Uterus (tissue), 2 donors: ENCODE measurements around the gene HDAC1.

ENCODE experiments used
- POLR2A ChIP-seq, 2 donors: fragments of 450-650 bp; IDR thresholded peaks; one replicate each; pipeline ENCODE4 v1.6.1; 2016; ENCODE audit warnings: antibody characterized with exemption in 2 of 2, mild to moderate bottlenecking in 1 of 2, moderate library complexity in 1 of 2
- TF ChIP-seq, protein P1 (sequence below), 4 experiments: fragments of 200-600 bp in 2 of 4; fragments of 450-650 bp in 2 of 4; sonication (generic) in 2 of 4; IDR thresholded peaks; one replicate each; pipeline ENCODE4 v1.5.1; 2016 to 2019; ENCODE audit warnings: antibody characterized with exemption in 4 of 4, mild to moderate bottlenecking in 2 of 4, moderate library complexity in 1 of 4

DNA sequence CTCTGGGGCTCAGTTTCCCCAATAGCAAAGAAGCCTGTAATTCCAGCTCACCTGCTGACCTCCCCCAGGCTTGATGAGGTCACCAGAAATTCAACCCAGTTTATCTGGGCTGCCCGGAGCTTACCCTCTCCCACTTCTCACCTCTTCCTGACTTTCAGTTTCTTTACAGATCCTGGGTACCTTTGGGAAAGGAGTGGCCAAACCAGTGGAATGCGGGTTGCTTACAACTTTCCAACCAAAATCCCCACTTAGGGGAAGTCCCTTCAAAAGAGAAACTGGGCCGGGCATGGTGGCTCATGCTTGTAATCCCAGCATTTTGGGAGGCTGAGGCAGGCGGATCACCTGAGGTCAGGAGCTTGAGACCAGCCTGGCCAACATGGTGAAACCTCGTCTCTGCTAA is 50.1 kb downstream of the HDAC1 start:
- TF ChIP-seq, protein P1, sequence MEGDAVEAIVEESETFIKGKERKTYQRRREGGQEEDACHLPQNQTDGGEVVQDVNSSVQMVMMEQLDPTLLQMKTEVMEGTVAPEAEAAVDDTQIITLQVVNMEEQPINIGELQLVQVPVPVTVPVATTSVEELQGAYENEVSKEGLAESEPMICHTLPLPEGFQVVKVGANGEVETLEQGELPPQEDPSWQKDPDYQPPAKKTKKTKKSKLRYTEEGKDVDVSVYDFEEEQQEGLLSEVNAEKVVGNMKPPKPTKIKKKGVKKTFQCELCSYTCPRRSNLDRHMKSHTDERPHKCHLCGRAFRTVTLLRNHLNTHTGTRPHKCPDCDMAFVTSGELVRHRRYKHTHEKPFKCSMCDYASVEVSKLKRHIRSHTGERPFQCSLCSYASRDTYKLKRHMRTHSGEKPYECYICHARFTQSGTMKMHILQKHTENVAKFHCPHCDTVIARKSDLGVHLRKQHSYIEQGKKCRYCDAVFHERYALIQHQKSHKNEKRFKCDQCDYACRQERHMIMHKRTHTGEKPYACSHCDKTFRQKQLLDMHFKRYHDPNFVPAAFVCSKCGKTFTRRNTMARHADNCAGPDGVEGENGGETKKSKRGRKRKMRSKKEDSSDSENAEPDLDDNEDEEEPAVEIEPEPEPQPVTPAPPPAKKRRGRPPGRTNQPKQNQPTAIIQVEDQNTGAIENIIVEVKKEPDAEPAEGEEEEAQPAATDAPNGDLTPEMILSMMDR (IDR thresholded peaks at IDR 0.05) = no peak
- TF ChIP-seq POLR2A (IDR thresholded peaks at IDR 0.05) = no peak
